PC-9 (cell line): Measurements from ENCODE around the gene CDK11B. TPM values are rescaled to one million over a fixed set of nuclear protein-coding genes. Genes with fewer than 3 reads are reported as not detected.
"Not testable (repeated sequence)": the region's sequence is repeated elsewhere in the genome, so short reads cannot be mapped to it uniquely, and the experiment has no call there.

Experiments
- BruUV-seq: library from RNA; stranded (reverse); fragments of 400-500 nt; replicated peaks from 2 replicates; lab custom pipeline; 2021; lab: Mats Ljungman, UMichigan
- CTCF ChIA-PET: fragments of 300-600 bp; sonication (Branson Sonifier 250); formaldehyde crosslinking; loops from one replicate; lab custom pipeline; 2022; ENCODE audit warnings: antibody characterized with exemption; lab: Charles Lee
- POLR2A ChIA-PET: fragments of 300-600 bp; sonication (Branson Sonifier 250); formaldehyde crosslinking; loops from one replicate; lab custom pipeline; 2022; ENCODE audit warnings: antibody characterized with exemption; ENCODE audit not compliant: unreplicated experiment; lab: Charles Lee
- DNase-seq, 2 experiments: peaks; one replicate each; pipeline versions ENCODE4 v3.0.0 to v3.0.0-alpha.2; 2015 to 2022; ENCODE audit warnings: mixed read lengths in 1 of 2
- H2AFZ ChIP-seq: fragments of 200-600 bp; sonication (generic); 2 replicates; pipeline ENCODE4 v1.8.1; 2017; ENCODE audit warnings: antibody characterized with exemption
- H3F3A ChIP-seq: fragments of 200-600 bp; sonication (generic); 2 replicates; pipeline ENCODE4 v1.8.1; 2017; ENCODE audit warnings: antibody characterized with exemption, mild to moderate bottlenecking, low read depth; ENCODE audit not compliant: insufficient read depth
- H3K27ac ChIP-seq: fragments of 200-600 bp; sonication (generic); 2 replicates; pipeline ENCODE4 v1.6.1; 2016; ENCODE audit warnings: mixed run types
- H3K27me3 ChIP-seq: fragments of 200-600 bp; sonication (generic); 2 replicates; pipeline ENCODE4 v1.6.1; 2016; ENCODE audit warnings: low read depth, mixed run types; ENCODE audit not compliant: insufficient read depth
- H3K36me3 ChIP-seq: fragments of 200-600 bp; sonication (generic); 2 replicates; pipeline ENCODE4 v1.6.1; 2016; ENCODE audit warnings: low read depth, mixed run types
- H3K4me1 ChIP-seq: fragments of 200-600 bp; sonication (generic); replicated peaks from 2 replicates; pipeline ENCODE4 v1.6.1; 2016; ENCODE audit warnings: mixed run types; ENCODE audit not compliant: insufficient read depth
- H3K4me2 ChIP-seq: fragments of 200-600 bp; sonication (generic); 2 replicates; pipeline ENCODE4 v1.6.1; 2017; ENCODE audit warnings: mixed run types
- H3K4me3 ChIP-seq: fragments of 200-600 bp; sonication (generic); 2 replicates; pipeline ENCODE4 v1.6.1; 2016; ENCODE audit warnings: mixed run types
- H3K79me2 ChIP-seq: fragments of 200-600 bp; sonication (generic); 2 replicates; pipeline ENCODE4 v1.6.1; 2017; ENCODE audit warnings: low read depth, mixed run types
- H3K9me2 ChIP-seq: fragments of 200-600 bp; sonication (generic); 2 replicates; pipeline ENCODE4 v1.8.1; 2017; ENCODE audit warnings: mild to moderate bottlenecking; ENCODE audit not compliant: insufficient read depth
- H3K9me3 ChIP-seq: fragments of 200-600 bp; sonication (generic); 2 replicates; pipeline ENCODE4 v1.8.1; 2016; ENCODE audit warnings: low read depth; ENCODE audit not compliant: insufficient read depth
- H4K20me1 ChIP-seq: fragments of 200-600 bp; sonication (generic); 2 replicates; pipeline ENCODE4 v1.8.1; 2017; ENCODE audit not compliant: insufficient read depth
- CTCF ChIP-seq: fragments of 200-600 bp; sonication (generic); conservative IDR thresholded peaks from 2 replicates; pipeline ENCODE4 v1.6.1; 2017; ENCODE audit warnings: mixed run types, antibody characterized with exemption, mild to moderate bottlenecking, moderate library complexity
- EZH2 ChIP-seq: fragments of 200-600 bp; sonication (generic); IDR thresholded peaks from 2 replicates; pipeline ENCODE4 v1.8.0; 2017; ENCODE audit warnings: antibody characterized with exemption, low read depth
- intact Hi-C: fragments of 100-400 bp; cut with micrococcal nuclease; formaldehyde crosslinking; loops from one replicate; pipeline ENCODE4 v1.10.0; 2022; ENCODE audit not compliant: unreplicated experiment
- total RNA-seq: library from RNA; stranded (reverse); gene quantifications from 2 replicates; pipeline ENCODE4 v1.2.3, GENCODE V29; 2021

CDK11B gene
- total RNA-seq, 1 experiment from 2014 or later: 21.2 TPM

- Histone ChIP-seq H2AFZ (no peak overlapping the region), H3K4me1 (no peaks in the 10 kb centered on the region), H3F3A (no peaks in the 10 kb centered on the region; the same call in 1 of the 2 replicates), H3K4me2 (no peak overlapping the region), H3K27me3 (no peaks in the 10 kb centered on the region), H3K9me2 (no peaks in the 10 kb centered on the region), H4K20me1 (no peaks in the 10 kb centered on the region), H3K27ac (no peak overlapping the region), H3K4me3 (no peak overlapping the region), H3K79me2 (peaks cover 10% of the 10 kb centered on the region), H3K36me3 (no peaks in the 10 kb centered on the region), H3K9me3 (no peaks in the 10 kb centered on the region)
- no peak for TF ChIP-seq EZH2
- TF ChIP-seq CTCF: no peak
- intact Hi-C loops: no loop called here
- no peak for DNase-seq
- POLR2A ChIA-PET: interaction anchor here (0.6 kb wide), 1 partner anchor 326 kb away, joined by 4 read pairs; the partner anchor contains the start of gene CFAP74
- no TSS peak for BruUV-seq
- CTCF ChIA-PET: no interaction called here
Observed at GRCh38 chr1:1677718-1678580, 19.1 kb upstream of the CDK11B start.

- H3K4me1 ChIP-seq, H3K27me3 ChIP-seq, POLR2A ChIA-PET, H2AFZ ChIP-seq, H4K20me1 ChIP-seq, H3K79me2 ChIP-seq, intact Hi-C loops, H3K9me2 ChIP-seq, H3F3A ChIP-seq, BruUV-seq, CTCF ChIA-PET, H3K27ac ChIP-seq, H3K9me3 ChIP-seq, H3K4me3 ChIP-seq, DNase-seq, H3K36me3 ChIP-seq, H3K4me2 ChIP-seq: not testable (repeated sequence)
Observed at GRCh38 chr1:1676087-1676486, 17.3 kb upstream of the CDK11B start.

DNA sequence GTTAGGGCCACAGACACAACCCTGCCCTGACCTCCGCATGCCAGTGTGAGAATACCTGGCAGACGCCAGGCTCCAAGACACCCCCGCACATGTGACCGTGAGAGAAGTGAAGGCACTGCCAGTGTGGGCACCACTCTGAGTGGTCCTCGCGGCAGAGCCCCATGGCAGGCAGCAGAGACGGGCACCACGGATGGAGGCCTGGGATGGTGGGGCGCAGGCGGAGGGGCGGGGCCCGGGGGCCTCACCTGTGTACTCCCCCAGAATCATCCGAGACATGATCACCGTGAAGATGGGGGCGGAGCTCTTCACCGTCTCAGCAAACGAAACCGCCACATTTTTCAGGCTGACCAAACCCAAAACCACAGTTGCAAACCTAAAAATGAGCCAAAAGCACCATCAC, 16.4 kb upstream of the CDK11B start:
- H3K9me2 ChIP-seq, H3K27me3 ChIP-seq, H3K4me2 ChIP-seq, POLR2A ChIA-PET, H3K9me3 ChIP-seq, H3K79me2 ChIP-seq, BruUV-seq, H3K4me3 ChIP-seq, H3K4me1 ChIP-seq, CTCF ChIA-PET, H2AFZ ChIP-seq, H3F3A ChIP-seq, H4K20me1 ChIP-seq, intact Hi-C loops, H3K27ac ChIP-seq, DNase-seq, H3K36me3 ChIP-seq: not testable (repeated sequence)

- intact Hi-C loops, H3K4me2 ChIP-seq, H3K9me3 ChIP-seq, H2AFZ ChIP-seq, H3F3A ChIP-seq, POLR2A ChIA-PET, H3K9me2 ChIP-seq, CTCF ChIA-PET, H3K36me3 ChIP-seq, H3K27ac ChIP-seq, H3K4me3 ChIP-seq, DNase-seq, H3K4me1 ChIP-seq, H3K27me3 ChIP-seq, H3K79me2 ChIP-seq, BruUV-seq, H4K20me1 ChIP-seq: not testable (repeated sequence)
Observed at GRCh38 chr1:1674806-1675205, 16.0 kb upstream of the CDK11B start.
